ENCODE results near the gene MTUS2.

The MTUS2 gene

GRCh38 chr13:29541400-29541799 lies 721.3 kb downstream of the MTUS2 start:
- no peak overlapping the region for H3K4me3 ChIP-seq (ENCODE audit: low read length)

GRCh38 chr13:29542381-29542780 lies 722.2 kb downstream of the MTUS2 start:
- no peaks in the 10 kb centered on the region for H3K27me3 ChIP-seq (ENCODE audit: insufficient read depth, low read length)
- H3K9me3 ChIP-seq (ENCODE audit: low read length) = no peaks in the 10 kb centered on the region
- H3K4me3 ChIP-seq (ENCODE audit: low read length) = no peak overlapping the region
- no peaks in the 10 kb centered on the region for H3K4me1 ChIP-seq (ENCODE audit: insufficient read depth, low read length)
- no peak overlapping the region for H2AFZ ChIP-seq (ENCODE audit: low read depth, low read length)
- H3K36me3 ChIP-seq (ENCODE audit: insufficient read depth, low read length) = peaks cover 4% of the 10 kb centered on the region

More at GRCh38 chr13:29541400-29541799, 721.3 kb downstream of the MTUS2 start:
- H3K4me1 ChIP-seq (ENCODE audit: insufficient read depth, low read length) = no peaks in the 10 kb centered on the region
- peaks cover 4% of the 10 kb centered on the region for H3K36me3 ChIP-seq (ENCODE audit: insufficient read depth, low read length)
- H3K9me3 ChIP-seq (ENCODE audit: low read length) = no peaks in the 10 kb centered on the region
- H2AFZ ChIP-seq (ENCODE audit: low read depth, low read length) = no peak overlapping the region
- H3K27me3 ChIP-seq (ENCODE audit: insufficient read depth, low read length) = no peaks in the 10 kb centered on the region

- Histone ChIP-seq H2AFZ (ENCODE audit: low read depth, low read length) (no peak overlapping the region), H3K4me1 (ENCODE audit: insufficient read depth, low read length) (no peaks in the 10 kb centered on the region), H3K27me3 (ENCODE audit: insufficient read depth, low read length) (no peaks in the 10 kb centered on the region), H3K9me3 (ENCODE audit: low read length) (no peaks in the 10 kb centered on the region), H3K4me3 (ENCODE audit: low read length) (no peak overlapping the region), H3K36me3 (ENCODE audit: insufficient read depth, low read length) (peaks cover 4% of the 10 kb centered on the region)
These were observed 723.4 kb downstream of the MTUS2 start for GRCh38 chr13:29543230-29544215.

DNA sequence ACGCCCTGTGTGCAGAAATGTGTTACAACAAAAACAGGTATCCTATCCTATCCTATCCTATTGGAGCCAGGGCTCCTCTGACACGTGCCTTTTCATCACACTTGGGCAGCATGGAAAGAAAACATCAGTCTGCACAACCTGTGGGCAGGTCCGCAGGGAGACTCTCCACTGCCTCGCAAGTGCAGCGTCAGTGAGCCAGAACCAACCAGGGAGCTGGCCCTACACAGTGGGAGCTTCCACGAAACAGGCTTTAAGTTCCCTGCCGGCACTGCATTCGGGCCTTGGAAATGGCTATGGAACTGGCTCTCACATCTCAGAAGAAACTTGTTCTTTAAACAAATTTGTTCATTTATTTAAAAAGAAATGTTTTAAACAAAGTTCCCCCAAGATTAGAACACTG lies 725.8 kb downstream of the MTUS2 start:
- Histone ChIP-seq H3K4me1 (ENCODE audit: insufficient read depth, low read length) (no peaks in the 10 kb centered on the region), H3K4me3 (ENCODE audit: low read length) (no peak overlapping the region), H3K27me3 (ENCODE audit: insufficient read depth, low read length) (no peaks in the 10 kb centered on the region), H3K36me3 (ENCODE audit: insufficient read depth, low read length) (peaks cover 5% of the 10 kb centered on the region), H2AFZ (ENCODE audit: low read depth, low read length) (no peak overlapping the region), H3K9me3 (ENCODE audit: low read length) (no peaks in the 10 kb centered on the region)

DNA sequence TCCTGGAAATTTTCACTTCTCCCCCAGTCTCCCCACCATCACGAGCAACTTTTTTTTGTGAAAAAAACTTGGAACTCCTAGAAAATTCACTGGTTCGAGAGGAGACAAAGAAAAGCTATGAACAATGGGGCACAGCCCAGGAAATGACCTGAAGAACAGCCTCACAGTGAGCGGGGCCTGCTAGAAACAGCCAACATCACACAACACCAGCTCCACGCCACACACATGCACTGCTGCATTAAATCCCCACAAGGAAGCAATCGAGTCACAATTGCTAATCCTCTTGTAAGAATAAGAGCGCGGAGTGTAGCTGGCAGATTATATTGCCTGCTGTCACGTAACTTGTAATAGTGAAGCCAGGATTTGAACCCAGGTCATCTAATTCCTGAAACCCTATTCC lies 726.5 kb downstream of the MTUS2 start:
- Histone ChIP-seq H3K4me3 (ENCODE audit: low read length) (no peak overlapping the region), H3K4me1 (ENCODE audit: insufficient read depth, low read length) (no peaks in the 10 kb centered on the region), H3K36me3 (ENCODE audit: insufficient read depth, low read length) (peaks cover 12% of the 10 kb centered on the region), H3K27me3 (ENCODE audit: insufficient read depth, low read length) (no peaks in the 10 kb centered on the region), H3K9me3 (ENCODE audit: low read length) (no peaks in the 10 kb centered on the region), H2AFZ (ENCODE audit: low read depth, low read length) (no peak overlapping the region)

DNA sequence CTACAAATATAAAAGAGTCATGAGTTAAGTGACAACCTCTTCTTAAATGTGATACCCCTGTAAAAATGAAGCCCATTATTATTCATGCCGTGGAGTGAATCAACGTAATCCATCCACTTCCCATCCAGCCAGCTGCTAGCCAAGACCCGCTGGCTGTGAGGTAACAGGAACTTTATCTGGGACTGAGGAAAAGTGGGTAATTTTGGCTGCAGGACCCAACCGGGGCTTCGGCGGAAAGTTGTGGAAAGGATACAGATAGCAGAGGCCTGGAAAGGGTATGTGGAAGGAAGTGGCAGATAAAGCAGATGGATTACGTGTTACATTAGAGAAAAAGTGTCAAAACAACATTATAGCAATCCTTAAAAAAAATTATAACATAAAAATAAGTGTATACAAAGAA lies 727.0 kb downstream of the MTUS2 start:
- H2AFZ ChIP-seq (ENCODE audit: low read depth, low read length) = no peak overlapping the region
- no peak overlapping the region for H3K4me3 ChIP-seq (ENCODE audit: low read length)
- H3K9me3 ChIP-seq (ENCODE audit: low read length) = no peaks in the 10 kb centered on the region
- peaks cover 16% of the 10 kb centered on the region for H3K36me3 ChIP-seq (ENCODE audit: insufficient read depth, low read length)
- H3K4me1 ChIP-seq (ENCODE audit: insufficient read depth, low read length) = no peaks in the 10 kb centered on the region
- no peaks in the 10 kb centered on the region for H3K27me3 ChIP-seq (ENCODE audit: insufficient read depth, low read length)

DNA sequence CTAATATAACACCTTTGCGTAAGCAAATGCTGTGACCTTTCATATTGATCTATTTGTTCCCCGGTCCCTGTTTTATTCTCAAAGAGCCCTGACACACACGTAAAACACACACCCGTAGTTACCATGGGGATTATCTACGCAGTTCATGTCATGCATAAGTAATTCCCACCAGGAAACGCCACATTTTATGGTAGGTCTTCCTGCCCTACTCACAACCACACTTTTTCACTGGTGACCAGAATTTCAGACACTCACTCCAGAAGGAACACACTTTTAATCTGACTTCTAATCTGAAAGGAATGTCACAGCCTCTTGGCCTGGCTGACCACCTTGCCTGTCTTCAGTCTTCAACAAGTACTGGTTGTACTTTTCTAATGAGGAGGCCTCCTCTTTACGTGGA lies 728.6 kb downstream of the MTUS2 start:
- H3K9me3 ChIP-seq (ENCODE audit: low read length) = no peaks in the 10 kb centered on the region
- H3K4me1 ChIP-seq (ENCODE audit: insufficient read depth, low read length) = no peaks in the 10 kb centered on the region
- H3K36me3 ChIP-seq (ENCODE audit: insufficient read depth, low read length) = peaks cover 23% of the 10 kb centered on the region
- H2AFZ ChIP-seq (ENCODE audit: low read depth, low read length) = no peak overlapping the region
- H3K4me3 ChIP-seq (ENCODE audit: low read length) = no peak overlapping the region
- no peaks in the 10 kb centered on the region for H3K27me3 ChIP-seq (ENCODE audit: insufficient read depth, low read length)

GRCh38 chr13:29550430-29550988 lies 730.4 kb downstream of the MTUS2 start:
- Histone ChIP-seq H2AFZ (ENCODE audit: low read depth, low read length) (no peak overlapping the region), H3K4me1 (ENCODE audit: insufficient read depth, low read length) (no peaks in the 10 kb centered on the region), H3K4me3 (ENCODE audit: low read length) (no peak overlapping the region), H3K36me3 (ENCODE audit: insufficient read depth, low read length) (peaks cover 23% of the 10 kb centered on the region), H3K9me3 (ENCODE audit: low read length) (no peaks in the 10 kb centered on the region), H3K27me3 (ENCODE audit: insufficient read depth, low read length) (no peaks in the 10 kb centered on the region)

- Histone ChIP-seq H3K4me1 (ENCODE audit: insufficient read depth, low read length) (no peaks in the 10 kb centered on the region), H3K9me3 (ENCODE audit: low read length) (no peaks in the 10 kb centered on the region), H2AFZ (ENCODE audit: low read depth, low read length) (no peak overlapping the region), H3K4me3 (ENCODE audit: low read length) (no peak overlapping the region), H3K36me3 (ENCODE audit: insufficient read depth, low read length) (peaks cover 23% of the 10 kb centered on the region), H3K27me3 (ENCODE audit: insufficient read depth, low read length) (no peaks in the 10 kb centered on the region)
These were observed 731.1 kb downstream of the MTUS2 start for GRCh38 chr13:29551214-29551613.

All from neuron (in vitro differentiated cells).